Tibial artery (tissue), 4 donors: Measurements from ENCODE around the gene GRB7.

ENCODE experiments used
- DNase-seq, 2 donors: peaks; one replicate each; pipeline ENCODE4 v3.0.0-alpha.2; 2019
- H3K27ac ChIP-seq, 2 donors: fragments of 200-600 bp; sonication (generic) in 1 of 2; 1 replicate in 1 of 2; 2 replicates in 1 of 2; pipeline ENCODE4 v1.5.1; 2018 to 2019; ENCODE audit warnings: mild to moderate bottlenecking in 1 of 2
- H3K27me3 ChIP-seq, 2 donors: fragments of 200-600 bp; sonication (generic) in 1 of 2; one replicate each; pipeline versions ENCODE4 v1.5.1 to v1.6.0; 2016 to 2019
- H3K36me3 ChIP-seq, 3 donors: fragments of 200-600 bp; sonication (generic) in 2 of 3; one replicate each; pipeline ENCODE4 v1.5.1; 2016 to 2019; ENCODE audit warnings: mild to moderate bottlenecking in 2 of 3
- H3K4me1 ChIP-seq, 4 donors: fragments of 200-600 bp; sonication (generic) in 2 of 4; 1 replicate in 3 of 4; 2 replicates in 1 of 4; pipeline ENCODE4 v1.5.1; 2016 to 2019
- H3K4me3 ChIP-seq, 2 donors: fragments of 200-600 bp; sonication (generic) in 1 of 2; 1 replicate in 1 of 2; 2 replicates in 1 of 2; pipeline ENCODE4 v1.5.1; 2018 to 2019; ENCODE audit warnings: mild to moderate bottlenecking in 2 of 2
- H3K9me3 ChIP-seq, 3 donors: fragments of 200-600 bp; sonication (generic) in 1 of 3; one replicate each; pipeline ENCODE4 v1.5.1; 2016 to 2019
- CTCF ChIP-seq, 2 experiments: fragments of 200-600 bp in 1 of 2; fragments of 450-650 bp in 1 of 2; IDR thresholded peaks; one replicate each; pipeline ENCODE4 v1.5.1; 2017 to 2019; ENCODE audit warnings: antibody characterized with exemption in 2 of 2, mild to moderate bottlenecking in 1 of 2, moderate library complexity in 1 of 2
- intact Hi-C: fragments of 100-400 bp; cut with DNase I; formaldehyde crosslinking; loops from one replicate; pipeline ENCODE4 v1.15.0; 2023; ENCODE audit warnings: low total_unique reads

Gene GRB7

DNA sequence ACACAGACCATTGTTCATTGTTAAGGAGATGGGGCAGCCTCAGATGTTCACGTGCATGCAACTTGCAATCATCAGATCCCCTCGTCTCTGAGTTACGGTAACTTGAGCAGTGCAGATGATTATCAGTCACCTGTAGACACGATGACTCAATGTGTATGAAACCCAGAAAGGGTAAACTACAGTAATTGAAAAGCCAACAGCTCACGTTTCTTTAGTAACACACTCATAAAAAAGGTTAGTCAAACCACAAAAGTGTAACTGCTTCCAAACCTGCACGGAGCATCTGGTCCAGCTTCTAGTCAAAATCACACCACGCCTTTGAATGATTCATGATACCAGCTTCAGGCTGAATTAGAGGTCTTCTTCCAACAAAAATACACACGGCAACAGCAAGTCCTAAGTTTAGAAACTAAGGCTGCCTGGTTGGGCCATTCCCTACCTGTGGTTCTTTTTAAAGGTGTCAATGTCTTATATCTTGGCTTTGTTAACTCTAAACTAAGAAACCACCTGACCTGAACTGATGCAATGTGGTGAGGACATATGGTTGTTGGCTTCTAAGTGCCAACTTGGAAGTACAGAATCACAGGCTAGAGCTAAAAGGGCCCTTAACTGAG lies 32.3 kb downstream of the GRB7 start:
- no peak overlapping the region for H3K4me3 ChIP-seq
- no peak for DNase-seq
- H3K27me3 ChIP-seq, result peaks cover 0 to 23% of the 10 kb centered on the region in 2 donors
- no peak overlapping the region for H3K27ac ChIP-seq
- H3K9me3 ChIP-seq, result no peaks in the 10 kb centered on the region
- no peaks in the 10 kb centered on the region for H3K36me3 ChIP-seq
- intact Hi-C loops, result no loop called here
- no peak for TF ChIP-seq CTCF (IDR thresholded peaks at IDR 0.05)
- H3K4me1 ChIP-seq, result no peaks in the 10 kb centered on the region

GRCh38 chr17:39772415-39772814 lies 34.7 kb downstream of the GRB7 start:
- Histone ChIP-seq H3K9me3 (no peaks in the 10 kb centered on the region), H3K27ac (no peak overlapping the region), H3K4me3 (no peak overlapping the region), H3K36me3 (no peaks in the 10 kb centered on the region), H3K27me3 (peaks cover 0 to 18% of the 10 kb centered on the region in 2 donors), H3K4me1 (no peaks in the 10 kb centered on the region)
- DNase-seq, result no peak
- intact Hi-C loops, result no loop called here
- TF ChIP-seq CTCF (IDR thresholded peaks at IDR 0.05), result no peak

- Histone ChIP-seq H3K9me3 (no peaks in the 10 kb centered on the region), H3K36me3 (no peaks in the 10 kb centered on the region), H3K4me3 (no peak overlapping the region), H3K4me1 (no peaks in the 10 kb centered on the region), H3K27me3 (peaks cover 0 to 22% of the 10 kb centered on the region in 2 donors), H3K27ac (no peak overlapping the region)
- intact Hi-C loops, result no loop called here
- DNase-seq, result no peak
- TF ChIP-seq CTCF (IDR thresholded peaks at IDR 0.05), result no peak
Measured at GRCh38 chr17:39772987-39773934, 35.5 kb downstream of the GRB7 start.

DNA sequence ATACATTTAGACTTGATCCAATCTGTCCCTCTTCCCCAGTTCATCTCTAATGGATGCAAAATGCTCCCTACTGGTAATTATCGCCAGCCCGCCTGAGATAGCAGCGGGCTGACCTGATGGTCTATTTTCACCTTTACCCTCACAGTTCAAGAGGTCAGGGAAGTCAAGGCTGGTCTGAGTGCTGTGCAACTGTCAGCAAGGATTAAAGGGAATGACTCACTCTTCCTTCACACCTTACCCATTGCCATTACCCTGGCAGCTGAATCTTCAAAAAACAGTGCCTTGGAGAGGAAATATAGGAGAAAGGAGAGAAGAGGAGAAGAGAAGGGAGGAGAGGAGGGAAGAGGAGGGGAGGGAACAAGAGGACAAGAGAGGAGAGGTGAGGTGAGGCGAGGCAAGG lies 36.3 kb downstream of the GRB7 start:
- no peak for TF ChIP-seq CTCF (IDR thresholded peaks at IDR 0.05)
- Histone ChIP-seq H3K4me1 (no peaks in the 10 kb centered on the region), H3K27me3 (peaks cover 0 to 30% of the 10 kb centered on the region in 2 donors), H3K9me3 (no peaks in the 10 kb centered on the region), H3K36me3 (no peaks in the 10 kb centered on the region), H3K4me3 (no peak overlapping the region), H3K27ac (no peak overlapping the region)
- intact Hi-C loops, result no loop called here
- no peak for DNase-seq

GRCh38 chr17:39775031-39775430 lies 37.3 kb downstream of the GRB7 start:
- intact Hi-C loops, result no loop called here
- Histone ChIP-seq H3K27me3 (peaks cover 0 to 37% of the 10 kb centered on the region in 2 donors), H3K9me3 (no peaks in the 10 kb centered on the region), H3K4me1 (no peaks in the 10 kb centered on the region), H3K4me3 (no peak overlapping the region), H3K36me3 (no peaks in the 10 kb centered on the region), H3K27ac (no peak overlapping the region)
- no peak for TF ChIP-seq CTCF (IDR thresholded peaks at IDR 0.05)
- no peak for DNase-seq
